NCI-H187 (cell line): ENCODE data around the gene ZNF410.
A peak's percentile ranks its signal among the peaks of the same experiment; 100 is the strongest.

Source experiments
- DNase-seq, 2 experiments: peaks; one replicate each; lab custom pipeline; 2025; lab: John Stamatoyannopoulos, UW

Gene ZNF410

GRCh38 chr14:73955674-73956073 lies 69.0 kb downstream of the ZNF410 start:
- no peak for DNase-seq

- DNase-seq: no peak
Observed at GRCh38 chr14:73958591-73958990, 71.9 kb downstream of the ZNF410 start.

GRCh38 chr14:73961192-73961591 lies 74.5 kb downstream of the ZNF410 start:
- no peak for DNase-seq

GRCh38 chr14:73965216-73965615 lies 78.6 kb downstream of the ZNF410 start:
- DNase-seq: no peak

- no peak for DNase-seq
Observed at GRCh38 chr14:73968885-73969284, 82.2 kb downstream of the ZNF410 start.

GRCh38 chr14:73973497-73973896 lies 86.8 kb downstream of the ZNF410 start:
- DNase-seq: peak; percentile 6 to 7

- no peak for DNase-seq
Observed at GRCh38 chr14:73976125-73976524, 89.5 kb downstream of the ZNF410 start.

- DNase-seq: no peak
Observed at GRCh38 chr14:73977896-73978295, 91.2 kb downstream of the ZNF410 start.
